Testis (tissue), 3 donors: ENCODE data around the gene SLIT3. TPM values are rescaled to one million over a fixed set of nuclear protein-coding genes. Genes with fewer than 3 reads are reported as not detected.

ENCODE experiments used
- DNase-seq: peaks from one replicate; pipeline ENCODE4 v3.0.0-alpha.2; 2019
- H3K27ac ChIP-seq, 2 donors: fragments of 200-600 bp; sonication (generic); one replicate each; pipeline ENCODE4 v1.5.1; 2019
- H3K27me3 ChIP-seq: fragments of 200-600 bp; sonication (generic); one replicate; pipeline ENCODE4 v1.5.1; 2019
- H3K36me3 ChIP-seq: fragments of 200-600 bp; sonication (generic); one replicate; pipeline ENCODE4 v1.5.1; 2017; ENCODE audit warnings: low read depth; ENCODE audit errors: missing control alignments
- H3K4me1 ChIP-seq: fragments of 200-600 bp; sonication (generic); one replicate; pipeline ENCODE4 v1.5.1; 2019
- H3K4me3 ChIP-seq, 2 donors: fragments of 200-600 bp; sonication (generic); one replicate each; pipeline ENCODE4 v1.5.1; 2017 to 2019
- H3K9me3 ChIP-seq: fragments of 200-600 bp; sonication (generic); one replicate; pipeline ENCODE4 v1.5.1; 2017
- CTCF ChIP-seq, 3 experiments: fragments of 450-650 bp in 2 of 3; fragments of 200-600 bp in 1 of 3; sonication (generic) in 1 of 3; IDR thresholded peaks; one replicate each; pipeline ENCODE4 v1.5.1; 2016 to 2019; ENCODE audit warnings: antibody characterized with exemption in 3 of 3, mild to moderate bottlenecking in 2 of 3, moderate library complexity in 1 of 3
- POLR2A ChIP-seq: fragments of 450-650 bp; IDR thresholded peaks from one replicate; pipeline ENCODE4 v1.6.1; 2017; ENCODE audit warnings: antibody characterized with exemption, mild to moderate bottlenecking, moderate library complexity
- WGBS, 2 donors: methylation state at CpG; one replicate each; pipeline ENCODE4 v1.1.5; 2018; 5-methylcytosine and 5-hydroxymethylcytosine counted together
- intact Hi-C: fragments of 100-400 bp; cut with DNase I; formaldehyde crosslinking; loops from one replicate; pipeline ENCODE4 v1.15.1; 2023; ENCODE audit warnings: low total_unique reads
- polyA plus RNA-seq: library from polyadenylated mRNA; stranded (reverse); fragments of 350-450 nt; fragmentation: Illumina TruSeq; extraction: RNeasy Lipid Tissue Mini Kit (QIAGEN cat#74804); gene quantifications from one replicate; pipeline ENCODE4 v1.2.3, GENCODE V29; 2014; ENCODE audit warnings: low read depth, low replicate concordance; ENCODE audit not compliant: insufficient read depth
- total RNA-seq, 2 donors: library from RNA; depleted of rRNA; stranded (reverse); fragments of >200 nt; gene quantifications; one replicate each; pipeline ENCODE4 v1.2.3, GENCODE V29; 2016

Gene SLIT3
- total and polyA plus RNA-seq, 3 donors from 2014 or later = 4.8 to 23.2 (median 7.8) TPM

- WGBS, 2 donors = 92 to 98% methylated on average over 2 of the region's 2 CpGs
- intact Hi-C loops = no loop called here
- no peaks in the 10 kb centered on the region for H3K27me3 ChIP-seq
- H3K27ac ChIP-seq = no peak overlapping the region
- no peak for DNase-seq
- H3K36me3 ChIP-seq = no peaks in the 10 kb centered on the region
- H3K4me3 ChIP-seq = no peak overlapping the region
- TF ChIP-seq POLR2A = no peak
- no peak for TF ChIP-seq CTCF (IDR thresholded peaks at IDR 0.05)
- H3K4me1 ChIP-seq = no peaks in the 10 kb centered on the region
- H3K9me3 ChIP-seq = no peaks in the 10 kb centered on the region
Measured at GRCh38 chr5:169279125-169279524, 21.8 kb downstream of the SLIT3 start.

GRCh38 chr5:169273881-169274280, 27.1 kb downstream of the SLIT3 start:
- Histone ChIP-seq H3K27me3 (no peaks in the 10 kb centered on the region), H3K36me3 (no peaks in the 10 kb centered on the region), H3K4me1 (no peaks in the 10 kb centered on the region), H3K4me3 (no peak overlapping the region), H3K9me3 (no peaks in the 10 kb centered on the region), H3K27ac (no peak overlapping the region)
- no peak for DNase-seq
- TF ChIP-seq CTCF (IDR thresholded peaks at IDR 0.05) = no peak
- no peak for TF ChIP-seq POLR2A
- WGBS, 2 donors = 88 to 97% methylated on average over 2 of the region's 2 CpGs
- intact Hi-C loops = no loop called here

- intact Hi-C loops = no loop called here
- H3K4me3 ChIP-seq = no peak overlapping the region
- 95 to 100% methylated on average over 1 of the region's 1 CpG for WGBS, 2 donors
- H3K27ac ChIP-seq = no peak overlapping the region
- TF ChIP-seq POLR2A (no peak), CTCF (IDR thresholded peaks at IDR 0.05) (no peak)
- no peaks in the 10 kb centered on the region for H3K27me3 ChIP-seq
- H3K9me3 ChIP-seq = no peaks in the 10 kb centered on the region
- H3K4me1 ChIP-seq = no peaks in the 10 kb centered on the region
- no peaks in the 10 kb centered on the region for H3K36me3 ChIP-seq
- DNase-seq = no peak
Measured at GRCh38 chr5:169273451-169273850, 27.5 kb downstream of the SLIT3 start.

- Histone ChIP-seq H3K9me3 (no peaks in the 10 kb centered on the region), H3K4me1 (no peaks in the 10 kb centered on the region), H3K36me3 (no peaks in the 10 kb centered on the region), H3K4me3 (no peak overlapping the region), H3K27ac (no peak overlapping the region), H3K27me3 (no peaks in the 10 kb centered on the region)
- no peak for DNase-seq
- TF ChIP-seq CTCF (IDR thresholded peaks at IDR 0.05) = no peak
- TF ChIP-seq POLR2A = no peak
- intact Hi-C loops = no loop called here
- 89 to 90% methylated on average over 2 to 12 of the region's 12 CpGs for WGBS, 2 donors
Measured at GRCh38 chr5:169272731-169273427, 28.1 kb downstream of the SLIT3 start.

GRCh38 chr5:169272111-169272510, 28.8 kb downstream of the SLIT3 start:
- intact Hi-C loops = no loop called here
- no peaks in the 10 kb centered on the region for H3K9me3 ChIP-seq
- H3K27me3 ChIP-seq = no peaks in the 10 kb centered on the region
- 94 to 100% methylated on average over 4 to 5 of the region's 5 CpGs for WGBS, 2 donors
- H3K27ac ChIP-seq = no peak overlapping the region
- no peak for TF ChIP-seq CTCF (IDR thresholded peaks at IDR 0.05)
- no peak for TF ChIP-seq POLR2A
- no peak for DNase-seq
- H3K4me1 ChIP-seq = no peaks in the 10 kb centered on the region
- no peaks in the 10 kb centered on the region for H3K36me3 ChIP-seq
- H3K4me3 ChIP-seq = no peak overlapping the region
